OCI-LY7 (cell line): ENCODE data around the gene COQ8A.

Experiments used
- EZH2phosphoT487 ChIP-seq: fragments of 200-600 bp; sonication (generic); IDR thresholded peaks from 2 replicates; pipeline ENCODE4 v1.6.1; 2018; ENCODE audit warnings: low read depth, borderline replicate concordance, mild to moderate bottlenecking, mixed run types, antibody characterized with exemption, low read length, moderate library complexity, mixed read lengths
- TF ChIP-seq, protein P1 (sequence below): fragments of 200-600 bp; sonication (generic); conservative IDR thresholded peaks from 2 replicates; pipeline ENCODE4 v1.5.1; 2014; ENCODE audit warnings: mild to moderate bottlenecking, antibody characterized with exemption, low read length, moderate library complexity, mixed read lengths

DNA sequence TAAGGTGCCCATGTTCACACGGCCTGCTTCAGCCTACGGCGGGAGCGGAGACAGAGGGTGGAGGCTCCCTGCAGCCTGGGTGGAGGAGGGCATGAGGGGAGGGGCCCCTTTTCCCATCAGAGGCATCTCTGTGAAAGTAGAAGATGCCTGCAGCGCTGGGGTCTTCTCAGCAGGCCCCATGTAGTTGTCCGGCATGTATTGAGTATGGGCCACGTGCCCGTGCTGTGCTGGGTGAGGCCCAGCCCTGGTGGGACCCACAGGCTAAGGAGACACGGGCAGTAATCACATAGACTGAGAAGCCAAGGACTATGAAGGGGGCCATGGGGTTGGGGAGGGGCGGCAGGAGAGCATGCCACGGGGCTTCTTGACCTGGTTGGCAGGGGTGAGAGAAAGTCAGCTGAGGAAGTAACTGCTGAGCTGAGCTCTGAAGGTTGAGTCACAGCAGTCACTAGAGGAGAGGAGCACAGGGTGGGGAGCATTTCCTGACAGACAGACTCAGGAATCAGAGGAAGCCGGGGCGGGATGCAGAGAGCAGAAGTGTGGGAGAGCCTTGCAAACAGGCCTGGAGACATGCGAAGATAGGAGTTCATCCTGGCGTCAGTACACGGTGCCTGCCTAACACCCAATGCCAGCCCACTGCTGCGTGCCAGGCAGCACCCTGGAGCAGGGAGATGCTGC, 48.1 kb upstream of the COQ8A start:
- TF ChIP-seq, protein P1, sequence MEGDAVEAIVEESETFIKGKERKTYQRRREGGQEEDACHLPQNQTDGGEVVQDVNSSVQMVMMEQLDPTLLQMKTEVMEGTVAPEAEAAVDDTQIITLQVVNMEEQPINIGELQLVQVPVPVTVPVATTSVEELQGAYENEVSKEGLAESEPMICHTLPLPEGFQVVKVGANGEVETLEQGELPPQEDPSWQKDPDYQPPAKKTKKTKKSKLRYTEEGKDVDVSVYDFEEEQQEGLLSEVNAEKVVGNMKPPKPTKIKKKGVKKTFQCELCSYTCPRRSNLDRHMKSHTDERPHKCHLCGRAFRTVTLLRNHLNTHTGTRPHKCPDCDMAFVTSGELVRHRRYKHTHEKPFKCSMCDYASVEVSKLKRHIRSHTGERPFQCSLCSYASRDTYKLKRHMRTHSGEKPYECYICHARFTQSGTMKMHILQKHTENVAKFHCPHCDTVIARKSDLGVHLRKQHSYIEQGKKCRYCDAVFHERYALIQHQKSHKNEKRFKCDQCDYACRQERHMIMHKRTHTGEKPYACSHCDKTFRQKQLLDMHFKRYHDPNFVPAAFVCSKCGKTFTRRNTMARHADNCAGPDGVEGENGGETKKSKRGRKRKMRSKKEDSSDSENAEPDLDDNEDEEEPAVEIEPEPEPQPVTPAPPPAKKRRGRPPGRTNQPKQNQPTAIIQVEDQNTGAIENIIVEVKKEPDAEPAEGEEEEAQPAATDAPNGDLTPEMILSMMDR, result no peak
- no peak for TF ChIP-seq EZH2phosphoT487
